ENCODE data around the gene SBK2.

Gene SBK2

GRCh38 chr19:55519451-55520311 is 17.3 kb downstream of the SBK2 start:
- Histone ChIP-seq H3K4me3 (ENCODE audit: low read depth, low read length) (no peak overlapping the region), H3K36me3 (ENCODE audit: control insufficient read depth, insufficient read depth, low read length) (no peaks in the 10 kb centered on the region), H3K9me3 (ENCODE audit: control insufficient read depth, insufficient read depth, low read depth, low read length) (no peaks in the 10 kb centered on the region; the same call in 1 of the 2 replicates), H3K27ac (ENCODE audit: low read depth, low read length) (no peak overlapping the region), H3K9ac (ENCODE audit: low read length) (no peak overlapping the region), H3K27me3 (ENCODE audit: control insufficient read depth, insufficient read depth, low read length) (peaks cover 8% of the 10 kb centered on the region; the same call in 1 of the 2 replicates), H3K4me1 (ENCODE audit: control insufficient read depth, insufficient read depth, low read length) (no peaks in the 10 kb centered on the region)

- Histone ChIP-seq H3K4me1 (ENCODE audit: control insufficient read depth, insufficient read depth, low read length) (no peaks in the 10 kb centered on the region), H3K9ac (ENCODE audit: low read length) (no peak overlapping the region), H3K27me3 (ENCODE audit: control insufficient read depth, insufficient read depth, low read length) (peaks cover 5% of the 10 kb centered on the region; the same call in 1 of the 2 replicates), H3K9me3 (ENCODE audit: control insufficient read depth, insufficient read depth, low read depth, low read length) (no peaks in the 10 kb centered on the region; the same call in 1 of the 2 replicates), H3K36me3 (ENCODE audit: control insufficient read depth, insufficient read depth, low read length) (no peaks in the 10 kb centered on the region), H3K4me3 (ENCODE audit: low read depth, low read length) (peak overlapping the region; percentile 40), H3K27ac (ENCODE audit: low read depth, low read length) (no peak overlapping the region)
Measured at GRCh38 chr19:55516878-55517620, 19.9 kb downstream of the SBK2 start.

GRCh38 chr19:55508120-55508519 is 28.8 kb downstream of the SBK2 start:
- Histone ChIP-seq H3K36me3 (ENCODE audit: control insufficient read depth, insufficient read depth, low read length) (no peaks in the 10 kb centered on the region), H3K9ac (ENCODE audit: low read length) (no peak overlapping the region), H3K27me3 (ENCODE audit: control insufficient read depth, insufficient read depth, low read length) (peaks cover 12% of the 10 kb centered on the region), H3K4me1 (ENCODE audit: control insufficient read depth, insufficient read depth, low read length) (no peaks in the 10 kb centered on the region), H3K4me3 (ENCODE audit: low read depth, low read length) (no peak overlapping the region), H3K27ac (ENCODE audit: low read depth, low read length) (no peak overlapping the region), H3K9me3 (ENCODE audit: control insufficient read depth, insufficient read depth, low read depth, low read length) (peaks cover 4% of the 10 kb centered on the region; the same call in 1 of the 2 replicates)

- Histone ChIP-seq H3K9me3 (ENCODE audit: control insufficient read depth, insufficient read depth, low read depth, low read length) (peaks cover 6% of the 10 kb centered on the region; the same call in 1 of the 2 replicates), H3K9ac (ENCODE audit: low read length) (no peak overlapping the region), H3K27me3 (ENCODE audit: control insufficient read depth, insufficient read depth, low read length) (peaks cover 31% of the 10 kb centered on the region), H3K27ac (ENCODE audit: low read depth, low read length) (no peak overlapping the region), H3K36me3 (ENCODE audit: control insufficient read depth, insufficient read depth, low read length) (no peaks in the 10 kb centered on the region), H3K4me1 (ENCODE audit: control insufficient read depth, insufficient read depth, low read length) (no peaks in the 10 kb centered on the region), H3K4me3 (ENCODE audit: low read depth, low read length) (no peak overlapping the region)
Measured at GRCh38 chr19:55504981-55505380, 32.0 kb downstream of the SBK2 start.

GRCh38 chr19:55504252-55504603 is 32.7 kb downstream of the SBK2 start:
- peaks cover 6% of the 10 kb centered on the region; the same call in 1 of the 2 replicates for H3K9me3 ChIP-seq (ENCODE audit: control insufficient read depth, insufficient read depth, low read depth, low read length)
- H3K9ac ChIP-seq (ENCODE audit: low read length), result no peak overlapping the region
- no peak overlapping the region for H3K27ac ChIP-seq (ENCODE audit: low read depth, low read length)
- H3K36me3 ChIP-seq (ENCODE audit: control insufficient read depth, insufficient read depth, low read length), result no peaks in the 10 kb centered on the region
- H3K4me3 ChIP-seq (ENCODE audit: low read depth, low read length), result no peak overlapping the region
- peaks cover 31% of the 10 kb centered on the region for H3K27me3 ChIP-seq (ENCODE audit: control insufficient read depth, insufficient read depth, low read length)
- no peaks in the 10 kb centered on the region for H3K4me1 ChIP-seq (ENCODE audit: control insufficient read depth, insufficient read depth, low read length)

GRCh38 chr19:55503502-55504251 is 33.3 kb downstream of the SBK2 start:
- Histone ChIP-seq H3K4me1 (ENCODE audit: control insufficient read depth, insufficient read depth, low read length) (no peaks in the 10 kb centered on the region), H3K27ac (ENCODE audit: low read depth, low read length) (no peak overlapping the region), H3K9ac (ENCODE audit: low read length) (no peak overlapping the region), H3K9me3 (ENCODE audit: control insufficient read depth, insufficient read depth, low read depth, low read length) (peaks cover 6% of the 10 kb centered on the region; the same call in 1 of the 2 replicates), H3K36me3 (ENCODE audit: control insufficient read depth, insufficient read depth, low read length) (no peaks in the 10 kb centered on the region), H3K4me3 (ENCODE audit: low read depth, low read length) (peak overlapping the region; percentile 32), H3K27me3 (ENCODE audit: control insufficient read depth, insufficient read depth, low read length) (peaks cover 31% of the 10 kb centered on the region)

GRCh38 chr19:55503157-55503501 is 33.8 kb downstream of the SBK2 start:
- Histone ChIP-seq H3K27me3 (ENCODE audit: control insufficient read depth, insufficient read depth, low read length) (peaks cover 29% of the 10 kb centered on the region), H3K4me3 (ENCODE audit: low read depth, low read length) (no peak overlapping the region), H3K4me1 (ENCODE audit: control insufficient read depth, insufficient read depth, low read length) (no peaks in the 10 kb centered on the region), H3K36me3 (ENCODE audit: control insufficient read depth, insufficient read depth, low read length) (no peaks in the 10 kb centered on the region), H3K9ac (ENCODE audit: low read length) (no peak overlapping the region), H3K27ac (ENCODE audit: low read depth, low read length) (no peak overlapping the region), H3K9me3 (ENCODE audit: control insufficient read depth, insufficient read depth, low read depth, low read length) (peaks cover 6% of the 10 kb centered on the region; the same call in 1 of the 2 replicates)

- H3K27me3 ChIP-seq (ENCODE audit: control insufficient read depth, insufficient read depth, low read length), result peaks cover 29% of the 10 kb centered on the region
Measured at GRCh38 chr19:55502197-55502952, 34.6 kb downstream of the SBK2 start.

GRCh38 chr19:55500368-55500952 is 36.5 kb downstream of the SBK2 start:
- Histone ChIP-seq H3K9ac (ENCODE audit: low read length) (no peak overlapping the region), H3K27me3 (ENCODE audit: control insufficient read depth, insufficient read depth, low read length) (peaks cover 29% of the 10 kb centered on the region), H3K4me1 (ENCODE audit: control insufficient read depth, insufficient read depth, low read length) (peaks cover 21% of the 10 kb centered on the region), H3K4me3 (ENCODE audit: low read depth, low read length) (no peak overlapping the region), H3K9me3 (ENCODE audit: control insufficient read depth, insufficient read depth, low read depth, low read length) (peaks cover 6% of the 10 kb centered on the region; the same call in 1 of the 2 replicates), H3K36me3 (ENCODE audit: control insufficient read depth, insufficient read depth, low read length) (no peaks in the 10 kb centered on the region), H3K27ac (ENCODE audit: low read depth, low read length) (no peak overlapping the region)

More at GRCh38 chr19:55502197-55502952, 34.6 kb downstream of the SBK2 start:
- no peak overlapping the region for H3K9ac ChIP-seq (ENCODE audit: low read length)
- no peaks in the 10 kb centered on the region for H3K36me3 ChIP-seq (ENCODE audit: control insufficient read depth, insufficient read depth, low read length)
- H3K9me3 ChIP-seq (ENCODE audit: control insufficient read depth, insufficient read depth, low read depth, low read length), result peaks cover 6% of the 10 kb centered on the region; the same call in 1 of the 2 replicates
- H3K27ac ChIP-seq (ENCODE audit: low read depth, low read length), result no peak overlapping the region
- no peak overlapping the region for H3K4me3 ChIP-seq (ENCODE audit: low read depth, low read length)
- H3K4me1 ChIP-seq (ENCODE audit: control insufficient read depth, insufficient read depth, low read length), result peaks cover 3% of the 10 kb centered on the region; the same call in 1 of the 2 replicates

Measured in HUES6 (cell line).